HUES64 (cell line): ENCODE results near the gene SH2B3.

Experiments used
- H3K27ac ChIP-seq: 2 replicates; pipeline ENCODE4 v1.7.0; 2013; ENCODE audit warnings: low read depth, low read length, inconsistent platforms
- H3K27me3 ChIP-seq: 2 replicates; pipeline ENCODE4 v1.6.1; 2013; ENCODE audit warnings: mild to moderate bottlenecking, low read length; ENCODE audit not compliant: insufficient read depth
- H3K36me3 ChIP-seq: 2 replicates; pipeline ENCODE4 v1.6.1; 2013; ENCODE audit warnings: mild to moderate bottlenecking, low read length; ENCODE audit not compliant: insufficient read depth
- H3K4me1 ChIP-seq: 2 replicates; pipeline ENCODE4 v1.6.1; 2013; ENCODE audit warnings: mild to moderate bottlenecking, low read length, moderate library complexity; ENCODE audit not compliant: insufficient read depth
- H3K4me3 ChIP-seq: 2 replicates; pipeline ENCODE4 v1.5.1; 2013; ENCODE audit warnings: mild to moderate bottlenecking, low read length, moderate library complexity
- H3K9ac ChIP-seq: 2 replicates; pipeline ENCODE4 v1.6.1; 2013; ENCODE audit warnings: mild to moderate bottlenecking, low read depth, low read length
- H3K9me3 ChIP-seq: 2 replicates; pipeline ENCODE4 v1.6.1; 2013; ENCODE audit warnings: low read depth, low read length; ENCODE audit not compliant: insufficient read depth
- WGBS: fragments of 150-250, 120-280 bp; methylation state at CpG from one replicate; pipeline ENCODE4 v1.1.7; 2013; ENCODE audit warnings: missing lambda C conversion rate; 5-methylcytosine and 5-hydroxymethylcytosine counted together

The SH2B3 gene

GRCh38 chr12:111448266-111448830 lies 42.6 kb downstream of the SH2B3 start:
- 91% methylated on average over 9 of the region's 9 CpGs for WGBS
- Histone ChIP-seq H3K9ac (no peak overlapping the region), H3K9me3 (no peaks in the 10 kb centered on the region), H3K27ac (no peak overlapping the region), H3K27me3 (no peaks in the 10 kb centered on the region), H3K4me1 (peaks cover 8% of the 10 kb centered on the region), H3K36me3 (peaks cover 71% of the 10 kb centered on the region), H3K4me3 (no peak overlapping the region)

GRCh38 chr12:111448846-111449790 lies 43.4 kb downstream of the SH2B3 start:
- H3K9me3 ChIP-seq, result no peaks in the 10 kb centered on the region
- no peaks in the 10 kb centered on the region for H3K27me3 ChIP-seq
- H3K4me3 ChIP-seq, result no peak overlapping the region
- WGBS, result 90% methylated on average over 4 of the region's 4 CpGs
- no peak overlapping the region for H3K27ac ChIP-seq
- peaks cover 76% of the 10 kb centered on the region for H3K36me3 ChIP-seq
- no peak overlapping the region for H3K9ac ChIP-seq
- peaks cover 8% of the 10 kb centered on the region for H3K4me1 ChIP-seq

GRCh38 chr12:111450676-111451075 lies 45.0 kb downstream of the SH2B3 start:
- Histone ChIP-seq H3K4me1 (peaks cover 6% of the 10 kb centered on the region), H3K27me3 (no peaks in the 10 kb centered on the region), H3K27ac (no peak overlapping the region), H3K9me3 (no peaks in the 10 kb centered on the region), H3K4me3 (no peak overlapping the region), H3K9ac (no peak overlapping the region), H3K36me3 (peaks cover 88% of the 10 kb centered on the region)
- 95% methylated on average over 4 of the region's 4 CpGs for WGBS

GRCh38 chr12:111451232-111451631 lies 45.5 kb downstream of the SH2B3 start:
- Histone ChIP-seq H3K27me3 (no peaks in the 10 kb centered on the region), H3K36me3 (peaks cover 90% of the 10 kb centered on the region), H3K4me3 (no peak overlapping the region), H3K4me1 (peaks cover under 1% of the 10 kb centered on the region), H3K27ac (no peak overlapping the region), H3K9me3 (no peaks in the 10 kb centered on the region), H3K9ac (no peak overlapping the region)
- 100% methylated on average over 1 of the region's 1 CpG for WGBS

GRCh38 chr12:111451649-111452129 lies 46.0 kb downstream of the SH2B3 start:
- H3K9me3 ChIP-seq, result no peaks in the 10 kb centered on the region
- no peak overlapping the region for H3K4me3 ChIP-seq
- H3K36me3 ChIP-seq, result peaks cover 89% of the 10 kb centered on the region
- no peaks in the 10 kb centered on the region for H3K4me1 ChIP-seq
- H3K9ac ChIP-seq, result no peak overlapping the region
- WGBS, result 65% methylated on average over 6 of the region's 6 CpGs
- no peak overlapping the region for H3K27ac ChIP-seq
- no peaks in the 10 kb centered on the region for H3K27me3 ChIP-seq

GRCh38 chr12:111453071-111453989 lies 47.6 kb downstream of the SH2B3 start:
- Histone ChIP-seq H3K36me3 (peaks cover 86% of the 10 kb centered on the region), H3K27ac (no peak overlapping the region), H3K4me1 (no peaks in the 10 kb centered on the region), H3K4me3 (no peak overlapping the region), H3K9me3 (no peaks in the 10 kb centered on the region), H3K27me3 (no peaks in the 10 kb centered on the region), H3K9ac (no peak overlapping the region)
- 95% methylated on average over 25 of the region's 25 CpGs for WGBS

GRCh38 chr12:111454311-111454710 lies 48.6 kb downstream of the SH2B3 start:
- Histone ChIP-seq H3K4me3 (no peak overlapping the region), H3K9me3 (no peaks in the 10 kb centered on the region), H3K36me3 (peaks cover 82% of the 10 kb centered on the region), H3K4me1 (no peaks in the 10 kb centered on the region), H3K27ac (no peak overlapping the region), H3K9ac (no peak overlapping the region), H3K27me3 (no peaks in the 10 kb centered on the region)
- WGBS, result 93% methylated on average over 4 of the region's 4 CpGs

GRCh38 chr12:111454716-111455447 lies 49.2 kb downstream of the SH2B3 start:
- H3K9me3 ChIP-seq, result no peaks in the 10 kb centered on the region
- peaks cover 79% of the 10 kb centered on the region for H3K36me3 ChIP-seq
- H3K27ac ChIP-seq, result no peak overlapping the region
- H3K27me3 ChIP-seq, result no peaks in the 10 kb centered on the region
- no peak overlapping the region for H3K9ac ChIP-seq
- 95% methylated on average over 11 of the region's 11 CpGs for WGBS
- no peaks in the 10 kb centered on the region for H3K4me1 ChIP-seq
- H3K4me3 ChIP-seq, result no peak overlapping the region

- Histone ChIP-seq H3K27me3 (no peaks in the 10 kb centered on the region), H3K27ac (no peak overlapping the region), H3K9me3 (no peaks in the 10 kb centered on the region), H3K36me3 (peaks cover 78% of the 10 kb centered on the region), H3K4me1 (no peaks in the 10 kb centered on the region), H3K4me3 (no peak overlapping the region), H3K9ac (no peak overlapping the region)
- WGBS, result 96% methylated on average over 15 of the region's 15 CpGs
Observed at GRCh38 chr12:111455448-111456320, 50.0 kb downstream of the SH2B3 start.

GRCh38 chr12:111457071-111457470 lies 51.3 kb downstream of the SH2B3 start:
- Histone ChIP-seq H3K9ac (no peak overlapping the region), H3K36me3 (peaks cover 70% of the 10 kb centered on the region), H3K4me1 (no peaks in the 10 kb centered on the region), H3K27me3 (no peaks in the 10 kb centered on the region), H3K9me3 (no peaks in the 10 kb centered on the region), H3K27ac (no peak overlapping the region), H3K4me3 (no peak overlapping the region)
- WGBS, result 96% methylated on average over 9 of the region's 9 CpGs
